Sigmoid colon (tissue), 7 donors: ENCODE measurements around the gene MYO9A. TPM values are rescaled to one million over a fixed set of nuclear protein-coding genes. Genes with fewer than 3 reads are reported as not detected.

Source experiments
- DNase-seq: peaks from one replicate; pipeline ENCODE4 v3.0.0-alpha.2; 2019
- H3K27ac ChIP-seq, 4 donors: fragments of 200-600 bp; sonication (generic); one replicate each; pipeline ENCODE4 v1.5.1; 2016 to 2019; ENCODE audit warnings: mild to moderate bottlenecking in 1 of 4
- H3K27me3 ChIP-seq, 3 donors: fragments of 200-600 bp; sonication (generic); one replicate each; pipeline ENCODE4 v1.5.1; 2019; ENCODE audit warnings: mild to moderate bottlenecking in 1 of 3
- H3K36me3 ChIP-seq, 4 donors: fragments of 200-600 bp; sonication (generic); one replicate each; pipeline ENCODE4 v1.5.1; 2016 to 2019
- H3K4me1 ChIP-seq, 4 donors: fragments of 200-600 bp; sonication (generic); one replicate each; pipeline ENCODE4 v1.5.1; 2017 to 2019
- H3K4me3 ChIP-seq, 4 donors: fragments of 200-600 bp; sonication (generic); one replicate each; pipeline ENCODE4 v1.5.1; 2017 to 2019; ENCODE audit warnings: mild to moderate bottlenecking in 2 of 4, moderate library complexity in 1 of 4
- H3K9me3 ChIP-seq, 4 donors: fragments of 200-600 bp in 3 of 4; sonication (generic) in 3 of 4; one replicate each; pipeline versions ENCODE4 v1.5.1 to v1.6.1; 2013 to 2019
- CTCF ChIP-seq, 4 experiments: fragments of 450-650 bp in 3 of 4; fragments of 200-600 bp in 1 of 4; IDR thresholded peaks; one replicate each; pipeline ENCODE4 v1.5.1; 2016 to 2019; ENCODE audit warnings: antibody characterized with exemption in 4 of 4, mild to moderate bottlenecking in 3 of 4, moderate library complexity in 2 of 4
- EP300 ChIP-seq, 4 donors: sonication (generic); formaldehyde crosslinking; IDR thresholded peaks; one replicate each; pipeline ENCODE4 v1.6.1; 2017; ENCODE audit warnings: antibody characterized with exemption in 4 of 4
- POLR2A ChIP-seq, 2 donors: fragments of 450-650 bp; IDR thresholded peaks; one replicate each; pipeline ENCODE4 v1.6.1; 2016; ENCODE audit warnings: antibody characterized with exemption in 2 of 2, mild to moderate bottlenecking in 2 of 2, moderate library complexity in 2 of 2
- POLR2AphosphoS5 ChIP-seq, 4 donors: sonication (generic); formaldehyde crosslinking; IDR thresholded peaks; one replicate each; pipeline ENCODE4 v1.6.1; 2017; ENCODE audit warnings: antibody characterized with exemption in 4 of 4
- WGBS, 2 donors: extraction: QIAGEN DNeasy Blood & Tissue Kit; methylation state at CpG; one replicate each; pipeline ENCODE4 v1.1.7; 2013; 5-methylcytosine and 5-hydroxymethylcytosine counted together
- intact Hi-C: fragments of 100-400 bp; cut with DNase I; formaldehyde crosslinking; loops from one replicate; pipeline ENCODE4 v1.15.1; 2023
- polyA plus RNA-seq, 3 donors: library from polyadenylated mRNA; stranded (reverse); fragments of 200-250 nt; gene quantifications; one replicate each; pipeline ENCODE4 v1.2.3, GENCODE V29; 2013
- total RNA-seq, 4 donors: library from RNA; depleted of rRNA; stranded (reverse); fragments of >200 nt; gene quantifications; one replicate each; pipeline ENCODE4 v1.1.0, GENCODE V29; 2016
- donor health status: healthy with polysubstance abuse.
- donor health status: Bipolar disorder and iron deficiency.
- donor health status: healthy.

Gene MYO9A
- total and polyA plus RNA-seq, 7 donors, result 3.0 to 80.0 (median 55.8) TPM

DNA sequence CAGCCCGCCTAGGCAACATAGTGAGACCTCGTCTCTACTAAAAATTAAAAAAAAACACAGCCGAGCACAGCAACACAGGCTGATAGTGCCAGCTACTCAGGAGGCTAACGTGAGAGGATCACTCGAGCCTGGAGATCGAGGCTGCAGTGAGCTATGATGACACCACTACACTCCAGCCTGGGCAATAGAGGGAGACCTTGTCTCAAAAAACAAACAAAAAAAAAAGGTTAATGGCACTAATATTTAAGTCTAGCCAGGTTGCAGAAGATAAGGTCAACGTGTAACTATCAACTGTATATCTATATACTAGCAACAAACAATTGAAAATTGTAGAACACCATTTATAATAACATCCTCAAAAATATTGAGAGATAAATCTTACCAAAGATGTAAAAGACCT is 75.1 kb downstream of the MYO9A start:
- 90 to 93% methylated on average over 7 of the region's 7 CpGs for WGBS, 2 donors
- Histone ChIP-seq H3K4me3 (no peak overlapping the region), H3K27ac (no peak overlapping the region), H3K36me3 (peaks cover 0 to 11% (median 5%) of the 10 kb centered on the region in 4 donors), H3K4me1 (peaks cover 0 to 6% (median 2%) of the 10 kb centered on the region in 4 donors), H3K27me3 (no peaks in the 10 kb centered on the region), H3K9me3 (no peaks in the 10 kb centered on the region)
- intact Hi-C loops, result no loop called here
- no peak for DNase-seq
- no peak for TF ChIP-seq POLR2AphosphoS5 (IDR thresholded peaks at IDR 0.05)
- no peak for TF ChIP-seq POLR2A (IDR thresholded peaks at IDR 0.05)
- TF ChIP-seq EP300 (IDR thresholded peaks at IDR 0.05), result no peak
- TF ChIP-seq CTCF (IDR thresholded peaks at IDR 0.05), result no peak

- WGBS, 2 donors, result 89 to 90% methylated on average over 1 of the region's 1 CpG
- Histone ChIP-seq H3K27me3 (no peaks in the 10 kb centered on the region), H3K27ac (no peak overlapping the region), H3K36me3 (peaks cover 0 to 11% (median 5%) of the 10 kb centered on the region in 4 donors), H3K9me3 (no peaks in the 10 kb centered on the region), H3K4me1 (peaks cover 0 to 3% (median 1%) of the 10 kb centered on the region in 4 donors), H3K4me3 (no peak overlapping the region)
- TF ChIP-seq POLR2AphosphoS5 (IDR thresholded peaks at IDR 0.05) (no peak), EP300 (IDR thresholded peaks at IDR 0.05) (no peak), CTCF (IDR thresholded peaks at IDR 0.05) (no peak), POLR2A (IDR thresholded peaks at IDR 0.05) (no peak)
- intact Hi-C loops, result no loop called here
- DNase-seq, result no peak
Observed at GRCh38 chr15:72042054-72042453, 75.9 kb downstream of the MYO9A start.

DNA sequence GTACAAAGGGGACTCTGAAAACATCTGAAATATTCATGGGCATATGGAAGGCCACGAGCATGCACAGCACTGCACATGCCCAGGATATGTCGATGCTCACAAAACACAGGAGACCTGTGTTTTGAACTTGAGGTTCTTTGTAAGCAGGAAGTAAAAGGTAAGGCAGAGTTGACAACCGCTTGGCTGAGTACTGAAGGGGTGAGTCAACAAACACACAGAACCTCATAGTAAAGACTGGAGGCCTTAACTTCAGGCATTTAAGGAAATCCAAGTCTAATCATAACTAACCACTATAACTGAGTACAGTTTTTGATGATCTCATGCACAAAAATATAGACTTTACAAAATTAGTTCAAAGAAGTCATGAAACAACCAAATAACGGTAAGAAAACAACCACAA is 80.6 kb downstream of the MYO9A start:
- Histone ChIP-seq H3K36me3 (no peaks in the 10 kb centered on the region), H3K27me3 (no peaks in the 10 kb centered on the region), H3K9me3 (no peaks in the 10 kb centered on the region), H3K27ac (no peak overlapping the region), H3K4me3 (no peak overlapping the region), H3K4me1 (peaks cover 0 to 43% (median 31%) of the 10 kb centered on the region in 4 donors)
- no peak for DNase-seq
- intact Hi-C loops, result loop anchor here (10.0 kb wide), 1 partner anchor 117 kb away; no protein-coding TSS in a partner anchor
- TF ChIP-seq POLR2A (IDR thresholded peaks at IDR 0.05) (no peak), CTCF (IDR thresholded peaks at IDR 0.05) (no peak), EP300 (IDR thresholded peaks at IDR 0.05) (no peak), POLR2AphosphoS5 (IDR thresholded peaks at IDR 0.05) (no peak)
- 87 to 96% methylated on average over 4 of the region's 4 CpGs for WGBS, 2 donors

GRCh38 chr15:72034859-72035650 is 82.9 kb downstream of the MYO9A start:
- Histone ChIP-seq H3K4me3 (no peak overlapping the region), H3K9me3 (no peaks in the 10 kb centered on the region), H3K4me1 (peaks cover 0 to 43% (median 31%) of the 10 kb centered on the region in 4 donors), H3K27ac (no peak overlapping the region), H3K36me3 (peaks cover 0 to 4% (median 0%) of the 10 kb centered on the region in 4 donors), H3K27me3 (no peaks in the 10 kb centered on the region)
- WGBS, 2 donors, result 61 to 62% methylated on average over 4 of the region's 4 CpGs
- TF ChIP-seq POLR2A (IDR thresholded peaks at IDR 0.05), result no peak
- no peak for TF ChIP-seq EP300 (IDR thresholded peaks at IDR 0.05)
- TF ChIP-seq CTCF (IDR thresholded peaks at IDR 0.05), result no peak
- TF ChIP-seq POLR2AphosphoS5 (IDR thresholded peaks at IDR 0.05), result no peak
- DNase-seq, result no peak
- intact Hi-C loops, result loop anchor here (10.0 kb wide), 1 partner anchor 120 kb away; no protein-coding TSS in a partner anchor
